SH-SY5Y (cell line): ENCODE measurements around the gene ERGIC1.

Experiments
- GATA2 ChIP-seq: IDR thresholded peaks from 2 replicates; pipeline ENCODE4 v1.6.1; 2011; ENCODE audit warnings: mild to moderate bottlenecking, low read depth, low read length
- GATA3 ChIP-seq: IDR thresholded peaks from 2 replicates; pipeline ENCODE4 v1.6.1; 2011; ENCODE audit warnings: low read depth, mild to moderate bottlenecking, low read length, moderate library complexity

DNA sequence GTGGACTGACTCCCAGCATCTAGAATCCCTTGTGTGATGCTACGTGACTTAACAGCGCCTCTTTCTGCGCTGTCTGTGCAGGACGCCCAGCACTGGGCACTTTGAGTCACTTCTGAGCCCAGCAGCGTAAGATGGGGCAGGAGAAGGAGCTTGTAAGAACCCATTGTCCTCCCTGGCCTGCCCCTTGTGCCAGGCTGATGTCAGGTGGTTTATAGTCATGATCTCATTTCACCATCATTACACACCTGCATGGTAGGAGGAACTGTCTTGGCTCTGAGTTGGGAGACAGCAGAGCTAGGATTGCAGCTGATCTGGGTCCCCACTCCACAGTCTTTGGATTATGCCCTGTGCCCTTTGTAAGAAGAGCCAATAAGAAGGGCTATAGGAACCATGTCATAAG, 12.2 kb downstream of the ERGIC1 start:
- TF ChIP-seq GATA3: no peak
- no peak for TF ChIP-seq GATA2
